ENCODE results near the gene NOP16.

DNA sequence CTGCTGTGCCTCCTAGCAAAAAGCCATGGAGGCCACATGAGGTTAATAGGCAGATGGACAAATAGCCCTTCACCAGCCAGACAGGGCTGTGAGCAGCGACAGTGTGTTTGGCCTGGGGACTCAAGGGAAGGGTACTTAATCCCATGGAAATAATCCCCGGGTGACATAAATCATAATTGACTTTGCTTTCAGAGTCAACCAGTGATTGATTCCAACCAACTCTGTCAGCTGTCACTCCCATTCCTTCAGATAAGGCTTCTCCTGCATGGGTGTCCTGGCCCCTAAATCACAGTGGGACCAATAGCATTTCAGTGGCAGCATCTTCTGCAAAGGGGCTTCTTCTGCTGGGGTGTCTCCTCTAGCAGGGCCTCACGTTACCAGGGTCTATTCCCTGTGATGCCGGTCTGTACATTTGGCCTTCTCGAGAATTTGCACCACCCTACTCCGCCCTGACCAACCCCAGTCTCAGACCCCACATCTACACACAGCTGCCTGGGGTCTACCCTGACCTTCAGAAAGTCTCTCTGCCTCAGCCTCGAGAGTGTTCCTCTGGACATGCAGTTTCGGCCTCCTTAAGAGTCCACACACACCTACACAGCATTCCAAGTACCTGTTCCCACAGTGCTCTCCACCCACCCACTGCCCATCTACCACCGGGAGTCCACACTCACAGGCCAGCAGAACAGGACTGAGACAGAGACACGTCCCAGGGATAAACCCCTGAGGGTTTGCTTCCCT lies 24.3 kb upstream of the NOP16 start:
- TF ChIP-seq, protein P1, sequence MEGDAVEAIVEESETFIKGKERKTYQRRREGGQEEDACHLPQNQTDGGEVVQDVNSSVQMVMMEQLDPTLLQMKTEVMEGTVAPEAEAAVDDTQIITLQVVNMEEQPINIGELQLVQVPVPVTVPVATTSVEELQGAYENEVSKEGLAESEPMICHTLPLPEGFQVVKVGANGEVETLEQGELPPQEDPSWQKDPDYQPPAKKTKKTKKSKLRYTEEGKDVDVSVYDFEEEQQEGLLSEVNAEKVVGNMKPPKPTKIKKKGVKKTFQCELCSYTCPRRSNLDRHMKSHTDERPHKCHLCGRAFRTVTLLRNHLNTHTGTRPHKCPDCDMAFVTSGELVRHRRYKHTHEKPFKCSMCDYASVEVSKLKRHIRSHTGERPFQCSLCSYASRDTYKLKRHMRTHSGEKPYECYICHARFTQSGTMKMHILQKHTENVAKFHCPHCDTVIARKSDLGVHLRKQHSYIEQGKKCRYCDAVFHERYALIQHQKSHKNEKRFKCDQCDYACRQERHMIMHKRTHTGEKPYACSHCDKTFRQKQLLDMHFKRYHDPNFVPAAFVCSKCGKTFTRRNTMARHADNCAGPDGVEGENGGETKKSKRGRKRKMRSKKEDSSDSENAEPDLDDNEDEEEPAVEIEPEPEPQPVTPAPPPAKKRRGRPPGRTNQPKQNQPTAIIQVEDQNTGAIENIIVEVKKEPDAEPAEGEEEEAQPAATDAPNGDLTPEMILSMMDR (IDR thresholded peaks at IDR 0.05): no peak
- no peak for TF ChIP-seq POLR2A (IDR thresholded peaks at IDR 0.05)
